HepG2 (cell line): ENCODE data around the gene MARCHF9. TPM values are rescaled to one million over a fixed set of nuclear protein-coding genes. Genes with fewer than 3 reads are reported as not detected.

ENCODE experiments used
- HNRNPK ChIP-seq: fragments of 200-400 bp; formaldehyde crosslinking; IDR thresholded peaks from 2 replicates; pipeline ENCODE4 v1.6.1; 2018; ENCODE audit warnings: low read length, low read depth, moderate library complexity, mild to moderate bottlenecking; ENCODE audit not compliant: poor library complexity, severe bottlenecking
- JUN ChIP-seq: sonication (generic); formaldehyde crosslinking; IDR thresholded peaks from 2 replicates; pipeline ENCODE4 v1.4.0; 2020; ENCODE audit warnings: mild to moderate bottlenecking, missing genetic modification reagents
- KLF15 ChIP-seq: sonication (generic); formaldehyde crosslinking; IDR thresholded peaks from 2 replicates; pipeline ENCODE4 v1.8.1; 2023; ENCODE audit warnings: borderline replicate concordance, mild to moderate bottlenecking, inconsistent platforms, missing genetic modification reagents, mixed read lengths
- MED1 ChIP-seq: sonication (generic); formaldehyde crosslinking; IDR thresholded peaks from 2 replicates; pipeline ENCODE4 v1.4.0; 2020; ENCODE audit warnings: missing genetic modification reagents
- MXD4 ChIP-seq: IDR thresholded peaks from 2 replicates; pipeline ENCODE4 v1.6.1; 2016; ENCODE audit warnings: mild to moderate bottlenecking, missing biosample characterization, missing genetic modification reagents
- POGZ ChIP-seq: sonication (generic); formaldehyde crosslinking; IDR thresholded peaks from 2 replicates; pipeline ENCODE4 v1.4.0; 2020; ENCODE audit warnings: mild to moderate bottlenecking, missing genetic modification reagents
- TMF1 ChIP-seq: sonication (generic); formaldehyde crosslinking; IDR thresholded peaks from 2 replicates; pipeline ENCODE4 v1.8.1; 2022; ENCODE audit warnings: low read depth, missing genetic modification reagents
- ZBTB8A ChIP-seq: sonication (generic); formaldehyde crosslinking; IDR thresholded peaks from 2 replicates; pipeline ENCODE4 v1.4.0; 2020; ENCODE audit warnings: mild to moderate bottlenecking, low read depth, missing genetic modification reagents, borderline replicate concordance
- ZMYM2 ChIP-seq: sonication (generic); formaldehyde crosslinking; IDR thresholded peaks from 2 replicates; pipeline ENCODE4 v1.8.0; 2022; ENCODE audit warnings: mild to moderate bottlenecking, missing genetic modification reagents
- ZNF121 ChIP-seq: sonication (generic); formaldehyde crosslinking; IDR thresholded peaks from 2 replicates; pipeline ENCODE4 v1.5.0; 2020; ENCODE audit warnings: mild to moderate bottlenecking, missing genetic modification reagents
- ZNF572 ChIP-seq: sonication (generic); formaldehyde crosslinking; IDR thresholded peaks from 2 replicates; pipeline ENCODE4 v1.5.1; 2020; ENCODE audit warnings: mild to moderate bottlenecking, missing genetic modification reagents
- ZNF589 ChIP-seq: sonication (generic); formaldehyde crosslinking; conservative IDR thresholded peaks from 2 replicates; pipeline ENCODE4 v1.8.0; 2022; ENCODE audit warnings: mild to moderate bottlenecking, moderate library complexity, missing genetic modification reagents
- polyA plus RNA-seq, 8 experiments: library from polyadenylated mRNA; depleted of rRNA in 3 of 8; stranded (reverse) in 7 of 8; unstranded in 1 of 8; fragments of >200 nt; fragmentation: Illumina TruSeq in 4 of 8; extraction: Trizol in 4 of 8; gene quantifications; 2 replicates each; pipeline versions ENCODE4 v1.2.1 to v1.2.3, GENCODE V29; 2011 to 2016; ENCODE audit warnings: low read depth in 4 of 8, missing spikeins in 1 of 8, mixed read lengths in 1 of 8; ENCODE audit not compliant: insufficient read depth in 1 of 8
- total RNA-seq, 5 experiments: library from RNA; depleted of rRNA; stranded (reverse); fragments of >200 nt; fragmentation: Illumina TruSeq; extraction: Trizol; gene quantifications; 2 replicates each; pipeline ENCODE4 v1.2.3, GENCODE V29; 2016; ENCODE audit warnings: low read depth in 1 of 5
- TF ChIP-seq, protein P1 (sequence below): sonication (generic); formaldehyde crosslinking; IDR thresholded peaks from 2 replicates; pipeline ENCODE4 v1.4.0; 2020; ENCODE audit warnings: mild to moderate bottlenecking, missing genetic modification reagents
- TF ChIP-seq, protein P2 (sequence below): sonication (generic); formaldehyde crosslinking; IDR thresholded peaks from 2 replicates; pipeline ENCODE4 v1.5.0; 2020; ENCODE audit warnings: mild to moderate bottlenecking, missing genetic modification reagents, borderline replicate concordance
- TF ChIP-seq, protein P3 (sequence below): sonication (generic); formaldehyde crosslinking; IDR thresholded peaks from 2 replicates; pipeline ENCODE4 v1.8.1; 2023; ENCODE audit warnings: mild to moderate bottlenecking, moderate library complexity, missing genetic modification reagents

The MARCHF9 gene
- total and polyA plus RNA-seq, 2 of the 13 experiments (the other 11 are each of a cell fraction or from before 2014, with no cell fraction given), result 5.7 to 9.6 TPM

DNA sequence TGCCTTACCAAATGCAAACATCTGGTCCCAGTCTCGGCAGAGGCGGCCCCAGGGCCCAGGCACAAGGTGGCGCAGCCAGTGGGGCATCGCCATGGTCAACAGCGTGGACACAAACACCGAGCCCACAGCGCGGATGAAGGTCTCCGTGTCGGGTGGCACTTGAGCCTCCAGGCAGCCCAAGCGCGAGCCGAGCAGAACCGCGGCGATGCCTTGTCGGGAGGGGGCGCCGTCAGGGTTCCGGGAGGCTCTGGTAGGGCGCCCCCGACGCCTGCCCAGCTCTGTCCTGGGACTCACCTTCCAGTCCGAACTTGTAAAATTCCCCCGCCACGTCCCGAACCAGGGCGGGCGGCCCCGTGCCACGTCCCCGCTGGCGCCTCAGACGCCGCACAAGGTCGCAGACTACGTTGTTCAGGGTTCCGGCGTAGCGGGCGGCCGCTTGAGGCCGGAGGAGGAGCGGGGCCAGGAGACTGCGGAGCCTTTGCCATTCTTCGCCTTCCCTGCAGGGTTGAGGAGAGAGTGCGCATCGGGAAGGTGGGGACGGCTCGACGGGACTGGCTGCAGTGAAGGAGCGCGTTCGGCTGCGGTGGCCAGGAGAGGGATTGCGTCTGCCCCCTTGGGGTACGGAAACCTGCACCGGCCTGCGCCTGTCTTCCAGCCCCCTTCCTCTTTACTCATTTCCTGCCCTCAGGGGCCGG is 10.2 kb downstream of the MARCHF9 start (continued):
- TF ChIP-seq, protein P1, sequence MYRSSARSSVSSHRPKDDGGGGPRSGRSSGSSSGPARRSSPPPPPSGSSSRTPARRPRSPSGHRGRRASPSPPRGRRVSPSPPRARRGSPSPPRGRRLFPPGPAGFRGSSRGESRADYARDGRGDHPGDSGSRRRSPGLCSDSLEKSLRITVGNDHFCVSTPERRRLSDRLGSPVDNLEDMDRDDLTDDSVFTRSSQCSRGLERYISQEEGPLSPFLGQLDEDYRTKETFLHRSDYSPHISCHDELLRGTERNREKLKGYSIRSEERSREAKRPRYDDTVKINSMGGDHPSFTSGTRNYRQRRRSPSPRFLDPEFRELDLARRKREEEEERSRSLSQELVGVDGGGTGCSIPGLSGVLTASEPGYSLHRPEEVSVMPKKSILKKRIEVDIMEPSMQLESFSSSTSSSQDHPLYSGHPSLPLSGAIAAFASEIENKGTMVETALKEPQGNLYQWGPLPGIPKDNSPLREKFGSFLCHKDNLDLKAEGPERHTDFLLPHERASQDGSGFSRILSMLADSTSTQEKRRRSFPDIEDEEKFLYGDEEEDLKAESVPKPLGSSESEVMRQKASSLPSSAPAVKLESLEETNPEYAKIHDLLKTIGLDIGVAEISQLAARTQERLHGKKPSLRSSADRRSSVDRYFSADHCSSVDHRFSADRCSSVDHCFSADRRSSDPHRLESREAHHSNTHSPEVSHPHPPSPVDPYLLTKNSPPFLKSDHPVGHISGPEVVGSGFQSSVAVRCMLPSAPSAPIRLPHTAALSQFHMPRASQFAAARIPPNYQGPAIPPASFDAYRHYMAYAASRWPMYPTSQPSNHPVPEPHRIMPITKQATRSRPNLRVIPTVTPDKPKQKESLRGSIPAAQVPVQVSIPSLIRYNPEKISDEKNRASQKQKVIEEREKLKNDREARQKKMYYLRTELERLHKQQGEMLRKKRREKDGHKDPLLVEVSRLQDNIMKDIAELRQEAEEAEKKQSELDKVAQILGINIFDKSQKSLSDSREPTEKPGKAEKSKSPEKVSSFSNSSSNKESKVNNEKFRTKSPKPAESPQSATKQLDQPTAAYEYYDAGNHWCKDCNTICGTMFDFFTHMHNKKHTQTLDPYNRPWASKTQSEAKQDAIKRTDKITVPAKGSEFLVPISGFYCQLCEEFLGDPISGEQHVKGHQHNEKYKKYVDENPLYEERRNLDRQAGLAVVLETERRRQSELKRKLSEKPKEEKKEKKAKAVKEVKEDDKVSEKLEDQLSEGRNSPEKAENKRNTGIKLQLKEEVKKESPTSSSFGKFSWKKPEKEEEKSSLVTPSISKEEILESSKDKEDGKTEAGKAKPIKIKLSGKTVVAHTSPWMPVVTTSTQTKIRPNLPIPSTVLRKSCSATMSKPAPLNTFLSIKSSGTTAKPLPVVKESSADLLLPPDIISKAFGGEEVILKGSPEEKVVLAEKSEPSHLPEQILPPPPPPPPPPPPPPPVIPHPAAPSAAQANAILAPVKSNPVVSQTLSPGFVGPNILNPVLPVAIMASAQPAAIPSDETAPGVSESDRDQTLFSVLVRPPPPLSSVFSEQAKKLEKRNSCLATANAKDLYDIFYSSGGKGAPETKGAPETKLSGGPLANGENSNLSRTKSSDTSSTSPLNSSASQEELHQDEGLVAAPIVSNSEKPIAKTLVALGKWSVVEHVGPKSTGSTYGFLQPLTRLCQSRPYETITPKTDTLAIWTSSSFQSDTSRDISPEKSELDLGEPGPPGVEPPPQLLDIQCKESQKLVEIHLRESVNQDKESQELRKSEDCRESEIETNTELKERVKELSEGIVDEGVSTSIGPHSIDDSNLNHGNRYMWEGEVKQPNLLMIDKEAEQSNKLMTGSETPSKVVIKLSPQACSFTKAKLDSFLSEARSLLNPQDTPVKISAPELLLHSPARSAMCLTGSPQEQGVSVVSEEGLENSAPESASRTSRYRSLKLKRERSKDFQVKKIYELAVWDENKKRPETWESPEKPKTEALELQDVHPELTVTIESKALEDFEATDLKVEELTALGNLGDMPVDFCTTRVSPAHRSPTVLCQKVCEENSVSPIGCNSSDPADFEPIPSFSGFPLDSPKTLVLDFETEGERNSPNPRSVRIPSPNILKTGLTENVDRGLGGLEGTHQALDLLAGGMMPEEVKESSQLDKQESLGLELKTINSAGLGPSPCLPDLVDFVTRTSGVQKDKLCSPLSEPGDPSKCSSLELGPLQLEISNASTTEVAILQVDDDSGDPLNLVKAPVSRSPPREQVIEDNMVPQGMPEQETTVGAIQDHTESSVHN (CRISPR knock-in tag), result no peak
- TF ChIP-seq MED1 (CRISPR knock-in tag) (0 out of 2 replicates have a peak, but pooled peaks have one; percentile 23), POGZ (CRISPR knock-in tag) (peak; percentile 34; the same call in 1 of the 2 replicates), KLF15 (CRISPR knock-in tag) (0 out of 2 replicates have a peak, but pooled peaks have one; percentile 39), ZNF572 (CRISPR knock-in tag) (0 out of 2 replicates have a peak, but pooled peaks have one; percentile 70), TMF1 (no peak), ZNF121 (no peak), HNRNPK (peak; percentile 13), ZMYM2 (peak; percentile 89), ZBTB8A (CRISPR knock-in tag) (no peak), ZNF589 (CRISPR knock-in tag) (0 out of 2 replicates have a peak, but pooled peaks have one; percentile 78), MXD4 (no peak), JUN (CRISPR knock-in tag) (no peak)
- TF ChIP-seq, protein P2, sequence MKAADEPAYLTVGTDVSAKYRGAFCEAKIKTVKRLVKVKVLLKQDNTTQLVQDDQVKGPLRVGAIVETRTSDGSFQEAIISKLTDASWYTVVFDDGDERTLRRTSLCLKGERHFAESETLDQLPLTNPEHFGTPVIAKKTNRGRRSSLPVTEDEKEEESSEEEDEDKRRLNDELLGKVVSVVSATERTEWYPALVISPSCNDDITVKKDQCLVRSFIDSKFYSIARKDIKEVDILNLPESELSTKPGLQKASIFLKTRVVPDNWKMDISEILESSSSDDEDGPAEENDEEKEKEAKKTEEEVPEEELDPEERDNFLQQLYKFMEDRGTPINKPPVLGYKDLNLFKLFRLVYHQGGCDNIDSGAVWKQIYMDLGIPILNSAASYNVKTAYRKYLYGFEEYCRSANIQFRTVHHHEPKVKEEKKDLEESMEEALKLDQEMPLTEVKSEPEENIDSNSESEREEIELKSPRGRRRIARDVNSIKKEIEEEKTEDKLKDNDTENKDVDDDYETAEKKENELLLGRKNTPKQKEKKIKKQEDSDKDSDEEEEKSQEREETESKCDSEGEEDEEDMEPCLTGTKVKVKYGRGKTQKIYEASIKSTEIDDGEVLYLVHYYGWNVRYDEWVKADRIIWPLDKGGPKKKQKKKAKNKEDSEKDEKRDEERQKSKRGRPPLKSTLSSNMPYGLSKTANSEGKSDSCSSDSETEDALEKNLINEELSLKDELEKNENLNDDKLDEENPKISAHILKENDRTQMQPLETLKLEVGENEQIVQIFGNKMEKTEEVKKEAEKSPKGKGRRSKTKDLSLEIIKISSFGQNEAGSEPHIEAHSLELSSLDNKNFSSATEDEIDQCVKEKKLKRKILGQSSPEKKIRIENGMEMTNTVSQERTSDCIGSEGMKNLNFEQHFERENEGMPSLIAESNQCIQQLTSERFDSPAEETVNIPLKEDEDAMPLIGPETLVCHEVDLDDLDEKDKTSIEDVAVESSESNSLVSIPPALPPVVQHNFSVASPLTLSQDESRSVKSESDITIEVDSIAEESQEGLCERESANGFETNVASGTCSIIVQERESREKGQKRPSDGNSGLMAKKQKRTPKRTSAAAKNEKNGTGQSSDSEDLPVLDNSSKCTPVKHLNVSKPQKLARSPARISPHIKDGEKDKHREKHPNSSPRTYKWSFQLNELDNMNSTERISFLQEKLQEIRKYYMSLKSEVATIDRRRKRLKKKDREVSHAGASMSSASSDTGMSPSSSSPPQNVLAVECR (CRISPR knock-in tag), result peak; percentile 40; the same call in 1 of the 2 replicates
- TF ChIP-seq, protein P3, sequence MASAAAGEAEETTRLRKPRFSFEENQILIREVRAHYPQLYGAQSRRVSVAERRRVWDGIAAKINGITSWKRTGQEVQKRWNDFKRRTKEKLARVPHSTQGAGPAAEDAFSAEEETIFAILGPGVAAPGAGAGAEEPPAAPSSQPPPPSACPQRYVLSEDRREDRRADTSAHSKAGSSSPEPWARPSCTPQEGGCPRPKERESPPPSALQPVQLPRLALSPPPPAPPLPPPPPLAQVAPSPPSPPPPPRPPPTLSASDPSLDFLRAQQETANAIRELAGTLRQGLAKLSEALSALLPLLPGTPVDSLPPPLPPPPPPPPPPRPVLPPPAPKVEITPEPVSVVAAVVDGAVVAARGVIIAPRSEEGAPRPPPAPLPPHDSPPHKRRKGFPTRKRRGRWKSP (CRISPR knock-in tag), result 0 out of 2 replicates have a peak, but pooled peaks have one; percentile 56
